Breast epithelium (tissue), 3 donors: ENCODE results near the gene ENTPD2.

Experiments used
- CTCF ChIP-seq, 3 donors: fragments of 450-650 bp; IDR thresholded peaks; one replicate each; pipeline ENCODE4 v1.5.1; 2016 to 2017; ENCODE audit warnings: antibody characterized with exemption in 3 of 3, mild to moderate bottlenecking in 3 of 3, moderate library complexity in 3 of 3
- POLR2A ChIP-seq: fragments of 450-650 bp; IDR thresholded peaks from one replicate; pipeline ENCODE4 v1.6.1; 2016; ENCODE audit warnings: antibody characterized with exemption, mild to moderate bottlenecking, moderate library complexity
- POLR2AphosphoS5 ChIP-seq, 3 donors: sonication (generic); formaldehyde crosslinking; IDR thresholded peaks; one replicate each; pipeline ENCODE4 v1.6.1; 2017; ENCODE audit warnings: antibody characterized with exemption in 3 of 3

DNA sequence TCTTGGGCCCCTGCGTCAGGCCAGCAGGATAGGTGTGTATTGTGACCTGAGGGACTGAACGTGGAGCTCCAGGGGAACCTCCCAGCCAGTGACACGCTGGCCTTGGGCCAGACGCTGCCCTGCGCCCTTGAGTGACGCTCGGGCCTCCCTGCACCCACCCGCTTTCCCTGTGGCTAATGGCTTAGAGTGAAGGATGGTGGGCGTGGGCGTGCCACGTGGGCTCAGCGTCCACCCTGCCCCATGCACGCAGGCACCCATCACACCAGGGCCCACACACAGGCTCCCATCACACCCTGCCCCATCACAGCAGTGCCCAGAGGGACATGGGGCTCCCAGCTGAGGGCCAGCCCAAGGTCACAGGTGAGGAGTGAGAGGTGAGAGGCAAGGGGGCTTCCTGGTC, 16.8 kb downstream of the ENTPD2 start:
- no peak for TF ChIP-seq CTCF (IDR thresholded peaks at IDR 0.05)
- no peak for TF ChIP-seq POLR2A
- no peak for TF ChIP-seq POLR2AphosphoS5 (IDR thresholded peaks at IDR 0.05)
